Stomach (tissue), 4 donors: ENCODE data around the gene DPP8.

Experiments used
- CTCF ChIP-seq, 7 experiments: fragments of 450-650 bp in 4 of 7; fragments of 200-600 bp in 3 of 7; sonication (generic) in 3 of 7; IDR thresholded peaks; one replicate each; pipeline ENCODE4 v1.5.1; 2016 to 2019; ENCODE audit warnings: antibody characterized with exemption in 7 of 7, control low read depth in 2 of 7, mild to moderate bottlenecking in 1 of 7
- EP300 ChIP-seq: sonication (generic); formaldehyde crosslinking; IDR thresholded peaks from one replicate; pipeline ENCODE4 v1.6.1; 2017; ENCODE audit warnings: antibody characterized with exemption
- POLR2AphosphoS5 ChIP-seq, 3 donors: sonication (generic); formaldehyde crosslinking; IDR thresholded peaks; one replicate each; pipeline ENCODE4 v1.6.1; 2016; ENCODE audit warnings: antibody characterized with exemption in 3 of 3

- peak in 1 of 7 experiments; percentile 2 for TF ChIP-seq CTCF (IDR thresholded peaks at IDR 0.05)
- no peak for TF ChIP-seq POLR2AphosphoS5 (IDR thresholded peaks at IDR 0.05)
- TF ChIP-seq EP300, result no peak
These were observed 348 bp upstream of the DPP8 start for GRCh38 chr15:65517866-65518207.
